Measurements from ENCODE around the gene ZMYND8. TPM values are rescaled to one million over a fixed set of nuclear protein-coding genes. Genes with fewer than 3 reads are reported as not detected.

Gene ZMYND8
- total RNA-seq, 1 donor from 2014 or later = 57.6 TPM

DNA sequence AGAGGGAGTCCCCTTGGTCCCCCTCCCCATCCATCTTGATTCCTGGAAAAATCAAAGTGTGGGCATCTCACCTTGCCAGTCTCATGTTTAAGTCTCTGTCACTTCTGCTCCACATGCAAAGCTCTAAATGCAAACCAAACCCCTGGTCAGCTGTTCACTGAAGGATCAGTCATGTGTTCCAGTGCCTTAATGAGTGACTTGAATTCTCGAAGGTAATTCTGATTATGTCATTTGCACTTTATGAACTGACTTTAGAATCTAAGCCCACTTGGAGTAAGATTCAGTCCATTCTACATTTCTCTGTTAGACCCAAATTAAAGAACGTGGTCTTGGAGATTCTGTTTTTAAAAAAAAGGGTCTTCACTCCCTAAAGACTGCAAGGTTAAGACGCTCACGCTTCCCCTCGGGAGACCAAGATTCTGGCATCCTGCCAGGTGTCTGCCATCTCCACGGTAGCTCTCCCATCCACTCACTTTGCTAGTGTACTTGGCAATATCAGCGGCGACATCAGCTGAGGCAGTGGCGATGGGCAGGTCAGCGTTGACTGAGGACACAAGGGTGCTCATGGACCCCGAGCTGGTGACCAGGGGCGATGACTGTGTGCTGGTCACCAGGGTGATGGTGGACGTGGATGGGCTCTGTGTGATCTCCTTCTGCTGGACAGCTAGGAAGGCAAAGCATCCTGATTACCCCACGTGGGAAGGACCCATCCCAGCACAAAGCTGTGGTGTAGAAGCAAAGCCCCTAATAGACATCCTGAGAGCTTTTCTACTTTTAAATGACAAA is 120.5 kb downstream of the ZMYND8 start:
- Histone ChIP-seq H3K36me3 (peaks cover 87% of the 10 kb centered on the region), H3K27ac (no peak overlapping the region), H3K9me3 (no peaks in the 10 kb centered on the region), H3K27me3 (ENCODE audit: low read depth) (no peaks in the 10 kb centered on the region), H3K4me3 (no peak overlapping the region), H3K4me1 (no peaks in the 10 kb centered on the region)
- DNase-seq = no peak
- ATAC-seq = peak in 1 of 2 donors; percentile 43
- intact Hi-C loops (cut with DNase I) = no loop called here
- TF ChIP-seq, protein P1, sequence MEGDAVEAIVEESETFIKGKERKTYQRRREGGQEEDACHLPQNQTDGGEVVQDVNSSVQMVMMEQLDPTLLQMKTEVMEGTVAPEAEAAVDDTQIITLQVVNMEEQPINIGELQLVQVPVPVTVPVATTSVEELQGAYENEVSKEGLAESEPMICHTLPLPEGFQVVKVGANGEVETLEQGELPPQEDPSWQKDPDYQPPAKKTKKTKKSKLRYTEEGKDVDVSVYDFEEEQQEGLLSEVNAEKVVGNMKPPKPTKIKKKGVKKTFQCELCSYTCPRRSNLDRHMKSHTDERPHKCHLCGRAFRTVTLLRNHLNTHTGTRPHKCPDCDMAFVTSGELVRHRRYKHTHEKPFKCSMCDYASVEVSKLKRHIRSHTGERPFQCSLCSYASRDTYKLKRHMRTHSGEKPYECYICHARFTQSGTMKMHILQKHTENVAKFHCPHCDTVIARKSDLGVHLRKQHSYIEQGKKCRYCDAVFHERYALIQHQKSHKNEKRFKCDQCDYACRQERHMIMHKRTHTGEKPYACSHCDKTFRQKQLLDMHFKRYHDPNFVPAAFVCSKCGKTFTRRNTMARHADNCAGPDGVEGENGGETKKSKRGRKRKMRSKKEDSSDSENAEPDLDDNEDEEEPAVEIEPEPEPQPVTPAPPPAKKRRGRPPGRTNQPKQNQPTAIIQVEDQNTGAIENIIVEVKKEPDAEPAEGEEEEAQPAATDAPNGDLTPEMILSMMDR (IDR thresholded peaks at IDR 0.05) = no peak

DNA sequence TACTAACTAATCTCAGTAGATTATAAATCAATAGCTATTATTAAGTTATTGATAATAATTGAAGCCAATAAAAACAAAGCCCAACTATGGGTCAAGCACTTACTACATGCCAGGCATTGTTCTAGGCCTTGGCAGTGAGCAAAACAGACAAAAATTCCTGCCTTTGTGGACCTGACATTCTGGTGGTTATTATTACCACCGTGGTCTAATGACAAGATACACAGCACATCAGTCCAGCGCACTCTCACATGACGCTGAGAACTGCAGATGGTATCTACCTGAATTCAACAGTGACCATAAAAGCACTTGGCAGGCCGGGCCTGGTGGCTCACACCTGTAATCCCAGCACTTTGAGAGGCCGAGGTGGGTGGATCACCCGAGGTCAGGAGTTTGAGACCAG is 121.4 kb downstream of the ZMYND8 start:
- no peaks in the 10 kb centered on the region for H3K9me3 ChIP-seq
- peaks cover 96% of the 10 kb centered on the region for H3K36me3 ChIP-seq
- H3K4me3 ChIP-seq = no peak overlapping the region
- DNase-seq = no peak
- no peaks in the 10 kb centered on the region for H3K4me1 ChIP-seq
- no peak overlapping the region for H3K27ac ChIP-seq
- TF ChIP-seq, protein P1 (IDR thresholded peaks at IDR 0.05) = no peak
- ATAC-seq = no peak
- H3K27me3 ChIP-seq (ENCODE audit: low read depth) = no peaks in the 10 kb centered on the region
- intact Hi-C loops (cut with DNase I) = no loop called here

- no peak for ATAC-seq
- Histone ChIP-seq H3K4me1 (no peaks in the 10 kb centered on the region), H3K27me3 (ENCODE audit: low read depth) (no peaks in the 10 kb centered on the region), H3K27ac (no peak overlapping the region), H3K4me3 (no peak overlapping the region), H3K36me3 (peaks cover 100% of the 10 kb centered on the region), H3K9me3 (no peaks in the 10 kb centered on the region)
- TF ChIP-seq, protein P1 (IDR thresholded peaks at IDR 0.05) = no peak
- intact Hi-C loops (cut with DNase I) = no loop called here
- no peak for DNase-seq
Observed at GRCh38 chr20:47233333-47234188, 122.9 kb downstream of the ZMYND8 start.

DNA sequence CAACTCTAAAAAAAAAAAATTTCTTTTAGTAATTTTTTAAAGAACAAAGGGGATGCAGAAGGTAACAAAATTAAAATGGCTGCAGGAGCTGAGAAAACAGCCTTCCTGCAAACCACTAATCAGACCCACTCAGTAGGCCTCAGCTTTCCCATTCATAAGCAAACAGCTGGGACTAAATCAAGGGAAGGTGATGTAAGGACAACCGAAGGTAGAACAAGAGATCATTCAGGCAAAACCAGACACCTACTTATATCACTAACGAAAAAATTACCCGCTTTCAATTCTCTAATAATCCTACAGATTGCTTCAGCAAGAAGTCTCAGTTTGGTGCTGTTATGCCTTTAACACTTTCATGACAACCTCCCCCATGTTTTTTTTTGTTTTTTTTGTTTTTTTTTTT is 124.0 kb downstream of the ZMYND8 start:
- Histone ChIP-seq H3K4me1 (no peaks in the 10 kb centered on the region), H3K9me3 (no peaks in the 10 kb centered on the region), H3K27ac (no peak overlapping the region), H3K36me3 (peaks cover 100% of the 10 kb centered on the region), H3K27me3 (ENCODE audit: low read depth) (no peaks in the 10 kb centered on the region), H3K4me3 (no peak overlapping the region)
- DNase-seq = no peak
- TF ChIP-seq, protein P1 (IDR thresholded peaks at IDR 0.05) = no peak
- intact Hi-C loops (cut with DNase I) = no loop called here
- no peak for ATAC-seq

- no peaks in the 10 kb centered on the region for H3K4me1 ChIP-seq
- no peaks in the 10 kb centered on the region for H3K27me3 ChIP-seq (ENCODE audit: low read depth)
- TF ChIP-seq, protein P1 (IDR thresholded peaks at IDR 0.05) = no peak
- no peak for ATAC-seq
- H3K9me3 ChIP-seq = no peaks in the 10 kb centered on the region
- H3K27ac ChIP-seq = no peak overlapping the region
- no peak overlapping the region for H3K4me3 ChIP-seq
- peaks cover 100% of the 10 kb centered on the region for H3K36me3 ChIP-seq
- intact Hi-C loops (cut with DNase I) = no loop called here
- DNase-seq = no peak
Observed at GRCh38 chr20:47231382-47232039, 125.0 kb downstream of the ZMYND8 start.
